ENCODE data around the gene TRMT2A.

The TRMT2A gene

GRCh38 chr22:20111045-20111688 is 5.9 kb downstream of the TRMT2A start (continued):
- TF ChIP-seq SCRT1 (tag by site-specific recombination; IDR thresholded peaks at IDR 0.05; ENCODE audit: borderline replicate concordance) (no peak; the same call in 1 of the 2 replicates), ZNF621 (tag by site-specific recombination; IDR thresholded peaks at IDR 0.05) (no peak), PRDM6 (tag by site-specific recombination; IDR thresholded peaks at IDR 0.05) (no peak), ZBTB10 (tag by site-specific recombination; IDR thresholded peaks at IDR 0.05) (no peak), SP2 (tag by site-specific recombination; IDR thresholded peaks at IDR 0.05) (no peak), ZBTB8A (tag by site-specific recombination; IDR thresholded peaks at IDR 0.05) (no peak), ZBTB17 (tag by site-specific recombination; IDR thresholded peaks at IDR 0.05) (peak; percentile 9; the same call in 1 of the 2 replicates), ZNF341 (tag by site-specific recombination; IDR thresholded peaks at IDR 0.05; ENCODE audit: low read depth) (no peak), KLF10 (tag by site-specific recombination; IDR thresholded peaks at IDR 0.05) (no peak), ZSCAN18 (tag by site-specific recombination; IDR thresholded peaks at IDR 0.05) (no peak), IKZF3 (tag by site-specific recombination; IDR thresholded peaks at IDR 0.05) (no peak), REPIN1 (tag by site-specific recombination; IDR thresholded peaks at IDR 0.05; ENCODE audit: low read depth) (no peak), ZBTB49 (tag by site-specific recombination; IDR thresholded peaks at IDR 0.05; ENCODE audit: low read depth) (no peak), PATZ1 (tag by site-specific recombination; IDR thresholded peaks at IDR 0.05) (peak; percentile 46; the same call in 1 of the 2 replicates), ZNF571 (tag by site-specific recombination; IDR thresholded peaks at IDR 0.05) (no peak), ATF2 (tag by site-specific recombination; IDR thresholded peaks at IDR 0.05; ENCODE audit: low read depth) (no peak), ZNF76 (tag by site-specific recombination; IDR thresholded peaks at IDR 0.05; ENCODE audit: borderline replicate concordance, low read depth) (no peak), ZNF658 (tag by site-specific recombination; IDR thresholded peaks at IDR 0.05) (no peak), ZNF704 (tag by site-specific recombination; IDR thresholded peaks at IDR 0.05) (no peak), ZNF239 (tag by site-specific recombination; IDR thresholded peaks at IDR 0.05) (no peak), ZSCAN4 (tag by site-specific recombination; IDR thresholded peaks at IDR 0.05) (no peak; the same call in 1 of the 2 replicates), SETDB1 (IDR thresholded peaks at IDR 0.05; ENCODE audit: insufficient read length, low read length) (no peak), ZNF266 (tag by site-specific recombination; IDR thresholded peaks at IDR 0.05; ENCODE audit: low read depth) (no peak), PRDM1 (tag by site-specific recombination; IDR thresholded peaks at IDR 0.05) (no peak), ZNF664 (tag by site-specific recombination; IDR thresholded peaks at IDR 0.05) (no peak)

Measured in HEK293 (cell line).